Caco-2 (cell line): ENCODE measurements around the gene MC1R. TPM values are rescaled to one million over a fixed set of nuclear protein-coding genes. Genes with fewer than 3 reads are reported as not detected.

Source experiments
- BruUV-seq: library from RNA; stranded (reverse); fragments of 400-500 nt; replicated peaks from 2 replicates; lab custom pipeline; 2021; lab: Mats Ljungman, UMichigan
- CTCF ChIA-PET: fragments of 300-600 bp; sonication (Branson Sonifier 250); formaldehyde crosslinking; loops from one replicate; lab custom pipeline; 2022; ENCODE audit warnings: antibody characterized with exemption; lab: Charles Lee
- POLR2A ChIA-PET: fragments of 300-600 bp; sonication (Branson Sonifier 250); formaldehyde crosslinking; loops from one replicate; lab custom pipeline; 2022; ENCODE audit warnings: antibody characterized with exemption; lab: Charles Lee
- DNase-seq, 2 experiments: peaks; one replicate each; pipeline versions ENCODE4 v3.0.0 to v3.0.0-alpha.2; 2020 to 2022
- H3K27me3 ChIP-seq: replicated peaks from 2 replicates; pipeline ENCODE4 v1.6.0; 2011; ENCODE audit warnings: low read length; ENCODE audit not compliant: control insufficient read depth, insufficient read depth
- H3K36me3 ChIP-seq: 2 replicates; pipeline ENCODE4 v1.5.1; 2011; ENCODE audit warnings: low read length; ENCODE audit not compliant: control insufficient read depth, insufficient read depth
- H3K4me1 ChIP-seq: fragments of 250-450 bp; sonication (Bioruptor Pico); 2 replicates; pipeline ENCODE4 v1.5.1; 2020; ENCODE audit warnings: mild to moderate bottlenecking
- H3K4me3 ChIP-seq: 2 replicates; pipeline ENCODE4 v1.5.1; 2011; ENCODE audit warnings: low read depth, mild to moderate bottlenecking, control low read depth, low read length
- H3K9me3 ChIP-seq: fragments of 250-450 bp; sonication (Bioruptor Pico); 2 replicates; pipeline ENCODE4 v1.5.1; 2020; ENCODE audit warnings: mild to moderate bottlenecking, moderate library complexity
- H3K27ac Mint-ChIP-seq: one replicate; pipeline ENCODE4 v1.8.0; 2022; ENCODE audit warnings: mixed read lengths; ENCODE audit not compliant: unreplicated experiment
- H3K27me3 Mint-ChIP-seq: one replicate; pipeline ENCODE4 v1.8.0; 2022; ENCODE audit warnings: mixed read lengths; ENCODE audit not compliant: insufficient read depth, unreplicated experiment
- H3K36me3 Mint-ChIP-seq: one replicate; pipeline ENCODE4 v1.8.0; 2022; ENCODE audit warnings: mild to moderate bottlenecking, mixed read lengths; ENCODE audit not compliant: insufficient read depth, unreplicated experiment
- H3K4me1 Mint-ChIP-seq: one replicate; pipeline ENCODE4 v1.8.0; 2022; ENCODE audit warnings: low read depth, mixed read lengths; ENCODE audit not compliant: unreplicated experiment
- H3K4me3 Mint-ChIP-seq: one replicate; pipeline ENCODE4 v1.8.0; 2022; ENCODE audit warnings: mild to moderate bottlenecking, moderate library complexity, mixed read lengths; ENCODE audit not compliant: unreplicated experiment
- H3K9me3 Mint-ChIP-seq: one replicate; pipeline ENCODE4 v1.8.0; 2022; ENCODE audit warnings: mixed read lengths; ENCODE audit not compliant: unreplicated experiment
- intact Hi-C: fragments of 100-400 bp; cut with micrococcal nuclease; formaldehyde crosslinking; loops from one replicate; pipeline ENCODE4 v1.10.0; 2022; ENCODE audit not compliant: unreplicated experiment
- total RNA-seq: library from RNA; stranded (reverse); gene quantifications from 2 replicates; pipeline ENCODE4 v1.2.3, GENCODE V29; 2022
- TF ChIP-seq, protein P1 (sequence below), 2 experiments: fragments of 200-600 bp in 1 of 2; IDR thresholded peaks; 1 replicate in 1 of 2; 2 replicates in 1 of 2; pipeline versions ENCODE4 v1.5.1 to v1.8.0; 2011 to 2022; ENCODE audit warnings: antibody characterized with exemption in 1 of 2, control low read depth in 1 of 2, inconsistent platforms in 1 of 2, low read depth in 1 of 2, low read length in 1 of 2, mild to moderate bottlenecking in 1 of 2, moderate library complexity in 1 of 2; ENCODE audit not compliant: insufficient read depth in 1 of 2, severe bottlenecking in 1 of 2, unreplicated experiment in 1 of 2

Gene MC1R
- total RNA-seq, 1 experiment from 2014 or later = 6.5 TPM

DNA sequence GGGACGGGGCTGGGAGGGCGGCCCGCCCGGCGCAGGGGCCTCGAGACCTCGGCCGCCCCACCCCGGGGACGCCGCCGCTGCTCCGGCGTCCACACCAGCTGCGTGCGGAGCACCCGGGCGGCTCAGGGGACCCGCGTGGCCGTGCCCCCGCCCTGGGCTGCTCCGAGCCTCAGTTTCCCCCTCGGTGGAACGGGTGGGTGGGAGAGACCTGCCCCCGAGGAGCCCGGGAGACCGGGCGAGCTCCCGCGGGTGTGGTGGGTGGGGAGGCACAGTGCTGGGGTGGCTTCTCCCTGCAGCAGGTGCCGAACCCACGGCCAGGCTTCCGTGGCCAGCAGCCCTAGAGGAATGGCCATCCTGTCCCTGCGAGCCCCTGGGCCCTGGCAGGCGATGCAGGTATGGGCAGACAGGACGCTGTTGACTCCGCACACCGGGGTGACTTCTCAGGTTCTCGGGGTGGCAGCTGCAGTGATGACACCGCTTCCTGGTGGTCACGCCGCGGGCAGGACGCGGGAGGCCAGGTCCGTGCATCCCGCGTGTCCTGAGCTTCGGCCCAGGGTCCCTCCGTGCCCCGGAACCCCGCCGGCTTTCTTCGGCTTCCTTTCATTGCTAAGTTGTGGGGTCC is 30.6 kb downstream of the MC1R start:
- H3K9me3 Mint-ChIP-seq = no peaks in the 10 kb centered on the region
- H3K36me3 Mint-ChIP-seq = peaks cover 17% of the 10 kb centered on the region
- ChIA-PET POLR2A (interaction anchor here (0.5 kb wide), 1 partner anchor 27 kb away, joined by 5 read pairs; no protein-coding TSS in a partner anchor), CTCF (no interaction called here)
- peak overlapping the region; percentile 73 for H3K4me3 Mint-ChIP-seq
- Histone ChIP-seq H3K4me3 (peak overlapping the region; percentile 81), H3K4me1 (peaks cover 8% of the 10 kb centered on the region; the same call in 1 of the 2 replicates), H3K27me3 (no peaks in the 10 kb centered on the region), H3K9me3 (no peaks in the 10 kb centered on the region), H3K36me3 (peaks cover 1% of the 10 kb centered on the region; the same call in 1 of the 2 replicates)
- no peak overlapping the region for H3K27ac Mint-ChIP-seq
- peaks cover 3% of the 10 kb centered on the region for H3K27me3 Mint-ChIP-seq
- TF ChIP-seq, protein P1, sequence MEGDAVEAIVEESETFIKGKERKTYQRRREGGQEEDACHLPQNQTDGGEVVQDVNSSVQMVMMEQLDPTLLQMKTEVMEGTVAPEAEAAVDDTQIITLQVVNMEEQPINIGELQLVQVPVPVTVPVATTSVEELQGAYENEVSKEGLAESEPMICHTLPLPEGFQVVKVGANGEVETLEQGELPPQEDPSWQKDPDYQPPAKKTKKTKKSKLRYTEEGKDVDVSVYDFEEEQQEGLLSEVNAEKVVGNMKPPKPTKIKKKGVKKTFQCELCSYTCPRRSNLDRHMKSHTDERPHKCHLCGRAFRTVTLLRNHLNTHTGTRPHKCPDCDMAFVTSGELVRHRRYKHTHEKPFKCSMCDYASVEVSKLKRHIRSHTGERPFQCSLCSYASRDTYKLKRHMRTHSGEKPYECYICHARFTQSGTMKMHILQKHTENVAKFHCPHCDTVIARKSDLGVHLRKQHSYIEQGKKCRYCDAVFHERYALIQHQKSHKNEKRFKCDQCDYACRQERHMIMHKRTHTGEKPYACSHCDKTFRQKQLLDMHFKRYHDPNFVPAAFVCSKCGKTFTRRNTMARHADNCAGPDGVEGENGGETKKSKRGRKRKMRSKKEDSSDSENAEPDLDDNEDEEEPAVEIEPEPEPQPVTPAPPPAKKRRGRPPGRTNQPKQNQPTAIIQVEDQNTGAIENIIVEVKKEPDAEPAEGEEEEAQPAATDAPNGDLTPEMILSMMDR (IDR thresholded peaks at IDR 0.05; ENCODE audit: insufficient read depth in 1 of 2, low read depth in 1 of 2, low read length in 1 of 2, severe bottlenecking in 1 of 2, unreplicated experiment in 1 of 2) = no peak
- no TSS peak for BruUV-seq
- no peaks in the 10 kb centered on the region for H3K4me1 Mint-ChIP-seq
- intact Hi-C loops = no loop called here
- DNase-seq = no peak

DNA sequence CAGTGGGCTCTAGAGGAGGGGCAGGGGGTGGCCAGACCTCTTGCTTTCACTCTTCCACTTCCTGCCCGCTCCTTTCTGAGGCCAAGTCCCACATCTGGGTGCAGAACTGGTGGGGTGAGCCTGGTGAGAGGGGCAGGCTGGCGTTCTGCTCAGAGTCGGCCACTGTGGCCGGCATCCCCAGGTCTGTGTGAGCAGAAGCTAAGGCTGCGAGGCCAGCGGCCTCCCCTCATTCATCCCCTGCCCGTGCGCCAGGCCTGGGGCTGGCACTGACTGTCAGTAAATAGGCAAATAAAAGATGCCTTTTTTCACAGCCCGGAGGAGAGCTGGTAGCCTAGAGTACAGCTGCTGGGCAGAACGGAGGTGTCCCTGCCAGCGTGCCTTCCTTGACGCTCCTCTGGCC is 31.1 kb downstream of the MC1R start:
- Mint-ChIP-seq H3K4me1 (no peaks in the 10 kb centered on the region), H3K9me3 (no peaks in the 10 kb centered on the region), H3K27ac (no peak overlapping the region), H3K36me3 (peaks cover 18% of the 10 kb centered on the region), H3K27me3 (peaks cover 2% of the 10 kb centered on the region), H3K4me3 (peak overlapping the region; percentile 73)
- H3K9me3 ChIP-seq = no peaks in the 10 kb centered on the region
- H3K27me3 ChIP-seq = no peaks in the 10 kb centered on the region
- ChIA-PET CTCF (no interaction called here), POLR2A (interaction anchor here (0.7 kb wide), 1 partner anchor 1166 kb away, joined by 5 read pairs; no protein-coding TSS in a partner anchor)
- no peak for DNase-seq
- peak overlapping the region; percentile 81 for H3K4me3 ChIP-seq
- intact Hi-C loops = no loop called here
- TF ChIP-seq, protein P1 (IDR thresholded peaks at IDR 0.05; ENCODE audit: insufficient read depth in 1 of 2, low read depth in 1 of 2, low read length in 1 of 2, severe bottlenecking in 1 of 2, unreplicated experiment in 1 of 2) = no peak
- peaks cover 8% of the 10 kb centered on the region; the same call in 1 of the 2 replicates for H3K4me1 ChIP-seq
- H3K36me3 ChIP-seq = peaks cover 1% of the 10 kb centered on the region; the same call in 1 of the 2 replicates
- no TSS peak for BruUV-seq

DNA sequence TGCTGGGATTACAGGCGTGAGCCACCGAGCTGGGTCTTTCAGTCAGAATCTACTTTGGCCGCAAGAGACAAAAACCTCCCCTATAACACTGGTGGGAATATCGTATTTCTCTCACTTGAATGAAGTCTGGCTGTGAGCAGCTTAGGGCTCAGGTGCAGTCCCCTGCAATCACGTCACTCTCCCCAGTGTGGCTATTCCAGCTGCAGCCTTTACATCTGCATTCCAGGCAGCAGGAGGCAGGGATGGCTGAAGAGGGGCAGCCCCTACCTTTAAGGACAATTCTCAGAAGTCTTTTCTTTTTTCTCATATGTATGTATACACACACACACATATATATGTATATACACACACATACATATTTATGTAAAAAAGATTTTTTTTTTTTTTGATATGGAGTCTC is 32.8 kb downstream of the MC1R start:
- Histone ChIP-seq H3K9me3 (no peaks in the 10 kb centered on the region), H3K4me3 (no peak overlapping the region), H3K4me1 (peaks cover 8% of the 10 kb centered on the region; the same call in 1 of the 2 replicates), H3K27me3 (no peaks in the 10 kb centered on the region), H3K36me3 (peaks cover 1% of the 10 kb centered on the region; the same call in 1 of the 2 replicates)
- TSS peak; percentile 24 for BruUV-seq
- Mint-ChIP-seq H3K36me3 (peaks cover 33% of the 10 kb centered on the region), H3K4me3 (no peak overlapping the region), H3K27me3 (no peaks in the 10 kb centered on the region), H3K4me1 (no peaks in the 10 kb centered on the region), H3K27ac (no peak overlapping the region), H3K9me3 (no peaks in the 10 kb centered on the region)
- CTCF ChIA-PET = interaction anchor here (0.6 kb wide), 1 partner anchor 33 kb away, joined by 4 read pairs; the partner anchor contains the start of gene MC1R
- no peak for DNase-seq
- TF ChIP-seq, protein P1 (IDR thresholded peaks at IDR 0.05; ENCODE audit: insufficient read depth in 1 of 2, low read depth in 1 of 2, low read length in 1 of 2, severe bottlenecking in 1 of 2, unreplicated experiment in 1 of 2) = no peak
- POLR2A ChIA-PET = no interaction called here
- intact Hi-C loops = no loop called here
